Hippocampal formation (tissue), 2 donors: Measurements from ENCODE around the gene RBPJ.
"Not testable (repeated sequence)": the region's sequence is repeated elsewhere in the genome, so short reads cannot be mapped to it uniquely, and the experiment has no call there.

Experiments used
- DNase-seq, 2 donors: peaks; one replicate each; lab custom pipeline; 2025; lab: John Stamatoyannopoulos, UW

Gene RBPJ

GRCh38 chr4:26375551-26375950, 54.7 kb downstream of the RBPJ start:
- no peak for DNase-seq

- DNase-seq = no peak
Observed at GRCh38 chr4:26377328-26378311, 56.8 kb downstream of the RBPJ start.

GRCh38 chr4:26379837-26380236, 59.0 kb downstream of the RBPJ start:
- DNase-seq = no peak

- DNase-seq = no peak
Observed at GRCh38 chr4:26380740-26381139, 59.9 kb downstream of the RBPJ start.

- DNase-seq = no peak
Observed at GRCh38 chr4:26384380-26385057, 63.7 kb downstream of the RBPJ start.

- no peak for DNase-seq
Observed at GRCh38 chr4:26385690-26386089, 64.9 kb downstream of the RBPJ start.

- no peak for DNase-seq
Observed at GRCh38 chr4:26386386-26386785, 65.6 kb downstream of the RBPJ start.

GRCh38 chr4:26388671-26389070, 67.9 kb downstream of the RBPJ start:
- DNase-seq = no peak

GRCh38 chr4:26397086-26397485, 76.3 kb downstream of the RBPJ start:
- no peak for DNase-seq

GRCh38 chr4:26400132-26400531, 79.3 kb downstream of the RBPJ start:
- no peak for DNase-seq

- not testable (repeated sequence) for DNase-seq
Observed at GRCh38 chr4:26402017-26402416, 81.2 kb downstream of the RBPJ start.

GRCh38 chr4:26402458-26402857, 81.6 kb downstream of the RBPJ start:
- no peak for DNase-seq

- DNase-seq = no peak
Observed at GRCh38 chr4:26404743-26405206, 84.0 kb downstream of the RBPJ start.

- no peak for DNase-seq
Observed at GRCh38 chr4:26406346-26406975, 85.6 kb downstream of the RBPJ start.

GRCh38 chr4:26407476-26407875, 86.7 kb downstream of the RBPJ start:
- no peak for DNase-seq

- DNase-seq = peak in 1 of 2 donors; percentile 86
Observed at GRCh38 chr4:26410385-26411293, 89.8 kb downstream of the RBPJ start.

- DNase-seq = no peak
Observed at GRCh38 chr4:26412381-26413372, 91.9 kb downstream of the RBPJ start.

- DNase-seq = no peak
Observed at GRCh38 chr4:26413582-26413981, 92.8 kb downstream of the RBPJ start.

GRCh38 chr4:26418107-26418506, 97.3 kb downstream of the RBPJ start:
- DNase-seq = no peak

- DNase-seq = no peak
Observed at GRCh38 chr4:26418850-26419249, 98.0 kb downstream of the RBPJ start.
